GM20000 (cell line): Measurements from ENCODE around the gene FYCO1.

Experiments
- DNase-seq: peaks from one replicate; pipeline ENCODE4 v3.0.0; 2012; ENCODE audit warnings: low spot score
- TF ChIP-seq, protein P1 (sequence below): IDR thresholded peaks from 2 replicates; pipeline ENCODE4 v1.5.1; 2012; ENCODE audit warnings: mild to moderate bottlenecking, control low read depth; ENCODE audit errors: extremely low read depth, missing control alignments

The FYCO1 gene

DNA sequence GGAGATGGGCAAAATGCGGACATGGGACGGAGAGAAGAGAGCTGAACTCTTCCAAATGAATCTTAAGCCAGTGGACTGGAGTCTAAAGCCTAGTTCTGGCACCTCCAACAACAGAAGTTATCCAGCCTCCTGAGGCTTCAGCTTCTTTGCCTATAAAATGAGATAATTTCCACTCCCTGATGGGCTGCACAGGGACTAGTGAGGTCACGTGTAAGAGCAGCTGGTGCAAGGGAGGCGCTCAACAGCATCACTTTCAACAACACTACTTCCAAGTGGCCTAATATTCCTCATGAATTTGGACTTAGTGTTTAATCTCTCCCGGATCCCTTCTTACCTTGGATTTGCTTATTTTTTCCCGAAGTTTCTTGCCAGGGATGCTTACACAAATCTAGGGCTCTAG lies 43.7 kb downstream of the FYCO1 start:
- no peak for DNase-seq
- TF ChIP-seq, protein P1, sequence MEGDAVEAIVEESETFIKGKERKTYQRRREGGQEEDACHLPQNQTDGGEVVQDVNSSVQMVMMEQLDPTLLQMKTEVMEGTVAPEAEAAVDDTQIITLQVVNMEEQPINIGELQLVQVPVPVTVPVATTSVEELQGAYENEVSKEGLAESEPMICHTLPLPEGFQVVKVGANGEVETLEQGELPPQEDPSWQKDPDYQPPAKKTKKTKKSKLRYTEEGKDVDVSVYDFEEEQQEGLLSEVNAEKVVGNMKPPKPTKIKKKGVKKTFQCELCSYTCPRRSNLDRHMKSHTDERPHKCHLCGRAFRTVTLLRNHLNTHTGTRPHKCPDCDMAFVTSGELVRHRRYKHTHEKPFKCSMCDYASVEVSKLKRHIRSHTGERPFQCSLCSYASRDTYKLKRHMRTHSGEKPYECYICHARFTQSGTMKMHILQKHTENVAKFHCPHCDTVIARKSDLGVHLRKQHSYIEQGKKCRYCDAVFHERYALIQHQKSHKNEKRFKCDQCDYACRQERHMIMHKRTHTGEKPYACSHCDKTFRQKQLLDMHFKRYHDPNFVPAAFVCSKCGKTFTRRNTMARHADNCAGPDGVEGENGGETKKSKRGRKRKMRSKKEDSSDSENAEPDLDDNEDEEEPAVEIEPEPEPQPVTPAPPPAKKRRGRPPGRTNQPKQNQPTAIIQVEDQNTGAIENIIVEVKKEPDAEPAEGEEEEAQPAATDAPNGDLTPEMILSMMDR, result no peak

DNA sequence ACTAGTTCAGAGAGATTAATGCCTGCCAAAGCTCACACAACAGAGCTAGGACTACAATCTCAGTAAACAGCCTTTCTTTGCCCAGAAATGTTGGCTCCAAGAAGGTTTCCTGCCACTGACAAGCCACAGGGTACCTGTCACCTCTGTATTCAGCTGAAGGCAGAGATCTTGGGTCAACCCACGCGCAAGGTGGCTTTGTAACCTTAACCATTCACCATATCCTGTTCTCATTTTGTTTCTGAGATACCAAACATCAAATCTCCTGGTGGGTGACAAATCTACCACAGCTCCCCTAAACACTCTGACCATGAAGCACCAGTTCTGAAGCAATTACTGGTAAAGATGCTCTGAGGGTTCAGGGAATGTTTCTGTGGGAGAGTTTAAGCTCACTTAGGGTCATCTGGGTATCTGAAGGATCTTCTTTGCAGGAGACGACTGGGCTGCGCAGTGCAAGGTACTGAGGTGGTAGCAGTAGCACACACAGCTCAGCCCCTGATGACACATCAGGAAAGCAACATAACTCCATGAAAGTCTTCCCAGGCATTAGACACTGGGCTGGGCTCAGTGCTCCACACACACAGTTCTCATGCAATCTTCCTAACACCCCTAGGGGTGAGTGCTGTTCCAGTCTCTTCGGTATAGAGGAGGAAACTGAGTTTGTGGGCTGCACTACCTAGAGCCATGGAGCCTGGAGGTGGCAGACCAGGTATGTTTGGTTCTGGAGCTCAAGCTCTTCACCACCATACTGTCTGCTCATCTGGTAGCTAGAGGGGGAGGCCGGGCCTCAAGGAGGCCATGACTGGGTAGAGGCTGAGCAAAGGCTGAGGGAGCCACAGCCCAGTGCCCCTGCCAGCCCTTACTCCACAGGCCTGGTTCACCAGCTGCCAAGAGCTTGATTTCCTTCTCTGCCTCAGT lies 44.7 kb downstream of the FYCO1 start:
- no peak for DNase-seq
- TF ChIP-seq, protein P1, result no peak

DNA sequence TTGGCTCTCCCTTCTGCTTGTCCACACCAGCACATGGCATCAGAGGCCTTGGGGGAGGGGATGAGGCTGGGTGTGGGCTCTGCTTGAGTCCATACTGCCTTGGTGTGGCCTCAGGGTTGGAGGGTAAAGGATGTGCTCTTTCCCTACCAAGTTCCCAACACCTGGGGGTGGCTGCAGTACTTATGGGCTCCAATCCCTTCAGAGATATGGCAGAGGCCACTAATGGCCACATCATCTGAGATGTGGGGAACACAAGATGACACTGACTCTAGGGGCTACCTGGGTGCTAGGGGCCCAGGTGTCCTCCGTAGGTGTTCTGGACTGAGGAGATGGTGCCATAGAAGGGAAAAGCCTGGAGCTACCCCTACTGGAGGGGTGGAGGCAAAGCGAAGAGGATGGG lies 45.5 kb downstream of the FYCO1 start:
- no peak for DNase-seq
- TF ChIP-seq, protein P1, result no peak

DNA sequence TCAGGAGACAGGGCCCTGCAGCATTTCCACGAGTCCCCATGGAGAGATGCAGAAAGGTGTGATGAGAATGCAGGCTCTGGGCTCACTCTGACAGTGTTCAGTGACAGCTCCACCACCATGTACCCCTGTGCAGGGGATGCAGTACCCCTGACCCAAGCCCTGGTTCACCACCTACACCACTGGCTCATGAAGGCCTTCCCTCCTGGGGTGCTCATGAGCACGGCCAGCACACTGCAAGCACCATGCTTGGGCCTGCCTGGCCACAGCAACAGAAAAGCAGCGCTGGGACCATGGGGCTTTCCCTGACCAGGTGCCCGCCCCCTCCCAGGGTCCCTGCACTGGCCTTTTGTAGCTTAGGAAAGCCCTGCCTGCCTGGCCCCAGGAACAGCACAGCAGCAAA lies 46.2 kb downstream of the FYCO1 start:
- no peak for DNase-seq
- TF ChIP-seq, protein P1, result no peak

DNA sequence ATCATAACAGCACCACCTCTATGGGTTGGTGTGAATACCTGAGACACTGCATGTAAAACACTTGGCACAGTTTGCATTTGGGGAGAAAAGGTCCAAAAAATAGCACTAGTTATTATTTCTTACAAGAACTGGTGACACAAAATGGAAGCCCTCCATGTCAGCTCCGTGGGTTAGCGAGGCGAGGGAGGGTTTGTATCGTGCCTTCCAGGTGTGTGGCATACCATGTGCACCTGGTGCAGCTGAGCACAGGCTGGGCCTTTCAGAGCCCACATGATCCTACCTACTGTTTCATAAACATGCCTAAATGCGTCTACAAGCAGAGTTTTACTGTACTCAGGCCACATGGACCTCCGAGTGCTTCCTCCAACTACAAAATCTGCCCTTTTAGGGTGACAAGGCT lies 46.7 kb downstream of the FYCO1 start:
- no peak for DNase-seq
- TF ChIP-seq, protein P1, result no peak

DNA sequence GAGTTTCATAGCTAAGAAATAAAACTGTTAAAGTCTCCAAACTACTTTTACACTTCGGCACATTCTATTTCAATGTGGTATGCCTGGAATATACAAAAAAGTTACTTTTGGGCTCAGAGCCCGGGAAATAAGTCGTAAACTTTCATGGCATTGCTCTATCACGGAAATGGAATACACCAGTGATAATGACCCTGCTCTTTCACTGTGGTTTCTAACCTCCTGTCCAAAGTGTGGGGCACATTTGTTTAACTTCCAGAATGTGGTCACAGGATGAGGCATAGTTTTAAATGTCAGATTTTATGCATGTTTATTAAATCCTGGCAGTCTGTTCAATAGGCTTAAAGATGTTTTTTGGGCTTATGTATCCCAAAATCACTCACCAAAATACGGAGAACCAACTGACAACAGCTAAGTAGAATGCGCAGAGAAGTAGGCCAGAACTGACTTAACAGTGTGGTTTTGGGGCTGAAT lies 47.3 kb downstream of the FYCO1 start:
- no peak for DNase-seq

DNA sequence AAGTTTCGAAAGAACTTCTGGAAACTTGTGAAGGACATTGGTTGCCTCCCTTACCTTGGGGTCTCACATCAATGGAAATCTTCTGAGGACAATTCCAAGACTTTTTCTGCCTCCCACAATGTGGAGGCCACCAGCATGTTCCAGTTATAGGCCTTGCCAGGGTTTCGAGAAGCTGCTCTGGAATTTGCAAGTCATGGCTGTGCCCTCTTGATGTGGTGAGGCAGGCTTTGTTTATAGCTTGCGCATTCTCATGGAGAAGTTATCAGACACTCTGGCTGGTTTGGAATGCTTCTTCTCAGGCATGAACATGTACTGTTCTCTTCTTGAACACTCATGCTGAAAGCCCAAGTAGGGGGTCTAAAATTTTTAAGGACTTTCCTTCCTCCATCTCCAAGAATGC lies 48.3 kb downstream of the FYCO1 start:
- DNase-seq, result no peak
- TF ChIP-seq, protein P1, result no peak

More for the DNA sequence above, 47.3 kb downstream of the FYCO1 start:
- TF ChIP-seq, protein P1, result no peak
